ENCODE measurements around the gene MTHFD2L. TPM values are rescaled to one million over a fixed set of nuclear protein-coding genes. Genes with fewer than 3 reads are reported as not detected.

Gene MTHFD2L
- polyA plus RNA-seq, 3 donors = 4.3 to 7.0 (median 4.8) TPM

DNA sequence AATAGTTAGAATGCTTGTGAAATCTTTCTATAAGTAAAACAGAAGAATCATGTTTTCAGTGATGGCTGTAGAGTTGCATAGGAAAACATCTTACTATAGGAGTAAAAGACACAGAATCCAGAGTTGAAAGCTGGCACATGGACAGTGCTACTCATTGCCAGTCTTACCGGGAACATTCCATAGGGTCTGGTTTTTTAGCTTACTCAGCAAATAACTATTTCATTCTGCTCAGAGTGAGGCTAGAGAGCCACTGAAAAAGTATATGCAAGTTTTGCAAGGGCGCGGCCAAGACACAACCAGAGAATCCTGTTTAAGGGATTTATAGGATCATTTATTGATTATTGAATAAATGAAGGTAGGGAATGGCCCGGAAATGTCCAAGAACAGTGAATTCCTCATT, 60.3 kb downstream of the MTHFD2L start:
- H3K9ac ChIP-seq (ENCODE audit: insufficient read depth, low read length, poor library complexity, severe bottlenecking) = no peak overlapping the region
- intact Hi-C loops (cut with micrococcal nuclease) = no loop called here
- Mint-ChIP-seq H3K36me3 (no peaks in the 10 kb centered on the region), H3K4me1 (peaks cover 7% of the 10 kb centered on the region), H3K27ac (no peak overlapping the region), H3K9me3 (no peaks in the 10 kb centered on the region), H3K4me3 (no peak overlapping the region), H3K27me3 (ENCODE audit: low read depth in 3 of 3) (no peaks in the 10 kb centered on the region)
- no peak overlapping the region for H3K4me2 ChIP-seq (replicated peaks; ENCODE audit: extremely low read depth, low read length, poor library complexity, severe bottlenecking)
- no peaks in the 10 kb centered on the region for H3K79me2 ChIP-seq (ENCODE audit: insufficient read depth, low read length)
- H3K27ac ChIP-seq (ENCODE audit: low read depth in 1 of 2, low read length in 2 of 2) = no peak overlapping the region
- H3K4me3 ChIP-seq (replicated peaks in 1 of 3; ENCODE audit: low read depth in 2 of 3, low read length in 3 of 3) = no peak overlapping the region
- H2AFZ ChIP-seq (ENCODE audit: insufficient read depth, low read depth, low read length, poor library complexity, severe bottlenecking) = no peak overlapping the region
- H3K27me3 ChIP-seq (ENCODE audit: control insufficient read depth in 2 of 2, insufficient read depth in 2 of 2, low read length in 2 of 2) = no peaks in the 10 kb centered on the region
- WGBS (ENCODE audit: insufficient coverage) = no CpG with 5 or more reads among the region's 4 CpGs
- TF ChIP-seq, protein P1, sequence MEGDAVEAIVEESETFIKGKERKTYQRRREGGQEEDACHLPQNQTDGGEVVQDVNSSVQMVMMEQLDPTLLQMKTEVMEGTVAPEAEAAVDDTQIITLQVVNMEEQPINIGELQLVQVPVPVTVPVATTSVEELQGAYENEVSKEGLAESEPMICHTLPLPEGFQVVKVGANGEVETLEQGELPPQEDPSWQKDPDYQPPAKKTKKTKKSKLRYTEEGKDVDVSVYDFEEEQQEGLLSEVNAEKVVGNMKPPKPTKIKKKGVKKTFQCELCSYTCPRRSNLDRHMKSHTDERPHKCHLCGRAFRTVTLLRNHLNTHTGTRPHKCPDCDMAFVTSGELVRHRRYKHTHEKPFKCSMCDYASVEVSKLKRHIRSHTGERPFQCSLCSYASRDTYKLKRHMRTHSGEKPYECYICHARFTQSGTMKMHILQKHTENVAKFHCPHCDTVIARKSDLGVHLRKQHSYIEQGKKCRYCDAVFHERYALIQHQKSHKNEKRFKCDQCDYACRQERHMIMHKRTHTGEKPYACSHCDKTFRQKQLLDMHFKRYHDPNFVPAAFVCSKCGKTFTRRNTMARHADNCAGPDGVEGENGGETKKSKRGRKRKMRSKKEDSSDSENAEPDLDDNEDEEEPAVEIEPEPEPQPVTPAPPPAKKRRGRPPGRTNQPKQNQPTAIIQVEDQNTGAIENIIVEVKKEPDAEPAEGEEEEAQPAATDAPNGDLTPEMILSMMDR (IDR thresholded peaks at IDR 0.05) = no peak
- H3K4me1 ChIP-seq (ENCODE audit: control insufficient read depth in 1 of 2, insufficient read depth in 2 of 2, low read length in 2 of 2) = no peaks in the 10 kb centered on the region
- H3K9me3 ChIP-seq (replicated peaks in 1 of 2; ENCODE audit: control insufficient read depth in 1 of 2, insufficient read depth in 1 of 2, low read length in 2 of 2) = no peaks in the 10 kb centered on the region
- H3K36me3 ChIP-seq (replicated peaks in 1 of 2; ENCODE audit: control insufficient read depth in 1 of 2, insufficient read depth in 2 of 2, low read length in 2 of 2) = no peaks in the 10 kb centered on the region
- H4K20me1 ChIP-seq (ENCODE audit: insufficient read depth, low read length) = no peaks in the 10 kb centered on the region
- no peak for DNase-seq

GRCh38 chr4:74219240-74219639, 61.3 kb downstream of the MTHFD2L start:
- Mint-ChIP-seq H3K36me3 (no peaks in the 10 kb centered on the region), H3K27me3 (ENCODE audit: low read depth in 3 of 3) (no peaks in the 10 kb centered on the region), H3K4me1 (peaks cover 14% of the 10 kb centered on the region), H3K4me3 (no peak overlapping the region), H3K9me3 (no peaks in the 10 kb centered on the region), H3K27ac (no peak overlapping the region)
- Histone ChIP-seq H3K9me3 (replicated peaks in 1 of 2; ENCODE audit: control insufficient read depth in 1 of 2, insufficient read depth in 1 of 2, low read length in 2 of 2) (no peaks in the 10 kb centered on the region), H3K4me1 (ENCODE audit: control insufficient read depth in 1 of 2, insufficient read depth in 2 of 2, low read length in 2 of 2) (peaks cover 6 to 8% of the 10 kb centered on the region in 2 donors), H3K27me3 (ENCODE audit: control insufficient read depth in 2 of 2, insufficient read depth in 2 of 2, low read length in 2 of 2) (no peaks in the 10 kb centered on the region), H3K4me2 (replicated peaks; ENCODE audit: extremely low read depth, low read length, poor library complexity, severe bottlenecking) (no peak overlapping the region), H3K79me2 (ENCODE audit: insufficient read depth, low read length) (no peaks in the 10 kb centered on the region), H3K4me3 (replicated peaks in 1 of 3; ENCODE audit: low read depth in 2 of 3, low read length in 3 of 3) (no peak overlapping the region), H3K36me3 (replicated peaks in 1 of 2; ENCODE audit: control insufficient read depth in 1 of 2, insufficient read depth in 2 of 2, low read length in 2 of 2) (no peaks in the 10 kb centered on the region), H3K9ac (ENCODE audit: insufficient read depth, low read length, poor library complexity, severe bottlenecking) (no peak overlapping the region), H2AFZ (ENCODE audit: insufficient read depth, low read depth, low read length, poor library complexity, severe bottlenecking) (no peak overlapping the region), H3K27ac (ENCODE audit: low read depth in 1 of 2, low read length in 2 of 2) (no peak overlapping the region), H4K20me1 (ENCODE audit: insufficient read depth, low read length) (no peaks in the 10 kb centered on the region)
- intact Hi-C loops (cut with micrococcal nuclease) = no loop called here
- TF ChIP-seq, protein P1 (IDR thresholded peaks at IDR 0.05) = no peak
- DNase-seq = no peak
- WGBS (ENCODE audit: insufficient coverage) = 79% methylated on average over 2 of the region's 2 CpGs

Data from CD14-positive monocyte (primary cell).